ENCODE measurements around the gene HSPB2. TPM values are rescaled to one million over a fixed set of nuclear protein-coding genes. Genes with fewer than 3 reads are reported as not detected.
A peak's percentile ranks its signal among the peaks of the same experiment; 100 is the strongest.
"Not testable (repeated sequence)": the region's sequence is repeated elsewhere in the genome, so short reads cannot be mapped to it uniquely, and the experiment has no call there.

The HSPB2 gene, protein sequence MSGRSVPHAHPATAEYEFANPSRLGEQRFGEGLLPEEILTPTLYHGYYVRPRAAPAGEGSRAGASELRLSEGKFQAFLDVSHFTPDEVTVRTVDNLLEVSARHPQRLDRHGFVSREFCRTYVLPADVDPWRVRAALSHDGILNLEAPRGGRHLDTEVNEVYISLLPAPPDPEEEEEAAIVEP
- not detected in 2 replicates for total RNA-seq (2014; rRNA removed; shearing (Covaris generic))

- DNase-seq (ENCODE audit: low read depth) = no peak
These were observed at the start of gene HSPB2 for GRCh38 chr11:111912535-111912934. HSPB2 (plus strand) TSS chr11:111912734; CDS start chr11:111912830, 96 bp downstream.

DNA sequence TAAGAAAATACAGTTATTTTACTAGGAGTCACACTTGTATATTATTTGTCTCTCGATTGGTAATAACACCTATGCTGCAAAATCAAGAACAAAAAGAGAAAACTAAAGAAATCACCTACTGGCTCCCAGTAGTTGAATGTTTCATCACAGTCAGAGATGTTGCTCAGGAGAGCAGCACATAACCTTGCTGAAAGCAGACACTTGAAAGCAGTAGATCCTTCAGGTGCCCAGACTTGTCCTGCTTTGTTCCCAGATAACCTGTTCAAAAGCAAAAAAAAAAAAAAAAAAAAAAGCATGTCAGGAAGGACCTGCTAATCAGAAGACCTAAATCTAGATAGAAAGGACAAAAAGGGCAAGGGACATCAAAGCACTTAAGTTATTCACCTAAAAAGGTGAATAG lies 42.4 kb upstream of the HSPB2 start:
- no peak for DNase-seq (ENCODE audit: low read depth)

DNA sequence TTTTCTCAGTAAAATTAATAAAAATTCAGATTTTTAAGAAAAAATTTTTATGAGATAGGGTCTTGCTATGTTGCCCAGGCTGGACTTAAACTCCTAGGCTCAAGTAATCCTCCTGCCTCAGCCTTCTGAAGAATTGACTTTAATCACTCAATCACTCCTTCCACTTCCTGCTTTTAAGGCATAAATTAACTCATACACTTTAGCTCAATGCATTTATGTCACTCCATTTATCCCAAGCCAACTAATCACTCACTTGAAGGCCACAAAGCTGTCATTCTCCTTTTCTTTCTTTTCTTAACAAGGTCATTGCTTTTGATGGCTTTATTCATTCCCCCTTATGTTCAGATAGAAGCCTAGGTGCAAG lies 42.0 kb upstream of the HSPB2 start:
- DNase-seq (ENCODE audit: low read depth) = no peak

DNA sequence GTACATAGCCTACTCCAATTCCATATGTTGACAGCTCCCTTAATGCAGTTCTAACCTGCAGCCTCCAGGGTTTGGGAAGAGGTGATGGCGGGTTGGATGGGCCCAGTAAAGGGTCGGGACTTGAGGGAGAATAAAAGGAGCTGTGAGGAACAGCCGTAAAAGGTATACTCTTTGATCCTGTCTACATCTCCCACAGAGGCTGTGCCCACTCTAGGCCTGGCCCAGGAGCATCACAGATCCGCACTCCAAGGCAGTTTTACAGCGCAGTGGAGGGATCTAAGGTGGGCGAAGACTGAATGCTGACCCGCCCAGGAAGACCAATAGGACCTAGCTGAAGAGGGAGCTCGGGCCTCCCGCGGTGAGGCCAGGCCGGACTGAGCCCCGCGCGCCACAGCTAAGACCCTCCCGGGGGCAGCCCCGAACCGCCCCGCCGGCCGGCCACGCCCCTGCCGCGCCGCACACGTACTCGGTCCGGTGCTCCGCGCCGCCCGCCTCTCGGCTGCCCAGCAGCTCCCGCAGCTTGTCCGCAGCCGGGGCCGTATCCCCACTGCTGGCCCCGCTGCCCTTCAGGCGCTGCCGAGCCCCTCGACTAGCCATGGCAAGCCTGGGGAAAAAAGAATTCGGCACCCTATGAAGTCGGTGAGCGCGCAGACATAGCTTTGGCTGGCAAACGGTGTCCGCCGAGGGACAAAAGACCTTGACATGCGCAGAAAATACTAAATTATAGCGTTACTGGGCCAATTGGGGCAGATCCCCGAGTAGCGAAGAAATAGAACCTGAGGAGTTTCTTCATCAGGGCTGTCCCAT lies 41.4 kb upstream of the HSPB2 start, which contains the start of gene ALG9:
Gene ALG9 (minus strand): TSS at position 696 of the 807 bp plus-strand sequence. CDS start 99 bp downstream, at position 597.
- peak; percentile 82 for DNase-seq (ENCODE audit: low read depth)

DNA sequence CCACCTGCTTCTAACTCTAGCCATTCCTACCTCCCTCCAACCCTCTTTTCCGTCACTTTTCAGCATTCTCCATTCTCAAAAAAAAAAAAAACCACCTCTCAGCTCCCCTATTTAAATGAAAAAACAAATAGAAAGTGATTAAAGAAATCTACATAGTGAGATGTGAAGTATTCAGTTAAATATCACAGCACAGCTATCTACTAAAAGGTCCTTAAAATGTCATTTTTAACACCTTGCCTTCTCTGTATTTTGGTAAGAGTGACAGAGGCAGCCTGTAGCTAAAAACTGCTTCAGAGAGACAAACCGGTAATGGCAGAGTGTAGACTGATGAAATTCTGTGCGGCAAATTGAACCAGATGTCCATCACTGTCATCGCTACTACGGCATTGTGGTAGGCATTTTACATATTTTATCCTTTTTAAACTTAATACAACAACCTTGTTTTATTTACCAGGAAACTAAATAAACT lies 40.8 kb upstream of the HSPB2 start:
- DNase-seq (ENCODE audit: low read depth) = no peak

DNA sequence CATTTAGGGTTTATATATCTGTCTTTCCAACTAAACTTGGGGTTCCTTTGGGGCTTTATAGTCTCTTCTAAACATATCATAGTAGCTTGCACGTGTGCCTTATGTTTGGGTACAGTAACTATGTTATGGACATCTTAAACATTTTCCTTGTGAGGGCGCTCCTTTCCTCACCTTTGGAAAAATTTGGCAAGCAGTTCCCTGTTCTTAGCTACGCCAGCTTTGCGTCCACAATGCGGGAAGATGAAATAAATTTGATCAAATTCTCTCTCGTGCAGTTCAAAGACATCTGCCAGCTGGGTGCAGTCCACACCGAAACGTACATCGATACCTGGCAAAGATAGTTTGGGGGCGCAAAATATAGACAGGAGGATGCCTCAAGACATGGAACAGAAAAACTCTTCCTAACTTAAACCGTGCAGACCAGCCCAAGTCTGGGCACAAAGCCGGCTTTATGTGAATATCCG lies 34.1 kb upstream of the HSPB2 start:
- no peak for DNase-seq (ENCODE audit: low read depth)

- peak; percentile 97 for DNase-seq (ENCODE audit: low read depth)
These were observed 33.5 kb upstream of the HSPB2 start, which contains the start of the genes CFAP68 and FDXACB1 for GRCh38 chr11:111878849-111879636. CFAP68 (plus strand) TSS chr11:111879541; CDS start chr11:111879561, 20 bp downstream. FDXACB1 (minus strand) TSS chr11:111879165; CDS start chr11:111879132, 33 bp downstream.

DNA sequence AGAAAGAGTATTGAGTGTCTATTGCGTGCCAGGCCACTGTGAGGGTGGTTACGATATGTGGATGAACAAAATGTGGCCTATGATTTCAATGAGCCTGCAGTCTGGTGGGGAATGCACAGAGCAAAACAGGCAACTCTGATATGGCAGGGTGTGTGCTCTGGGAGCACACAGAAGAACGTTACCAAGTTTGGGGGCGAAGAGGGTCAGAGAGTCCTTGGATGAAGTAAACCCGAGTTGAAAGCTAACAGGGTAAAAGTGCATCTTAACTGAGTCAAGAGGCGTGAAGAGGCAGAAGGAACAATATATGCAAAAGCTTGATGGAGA lies 32.9 kb upstream of the HSPB2 start:
- no peak for DNase-seq (ENCODE audit: low read depth)

- no peak for DNase-seq (ENCODE audit: low read depth)
These were observed 30.3 kb upstream of the HSPB2 start for GRCh38 chr11:111882202-111882601.

GRCh38 chr11:111885053-111885452 lies 27.5 kb upstream of the HSPB2 start:
- DNase-seq (ENCODE audit: low read depth) = not testable (repeated sequence)

DNA sequence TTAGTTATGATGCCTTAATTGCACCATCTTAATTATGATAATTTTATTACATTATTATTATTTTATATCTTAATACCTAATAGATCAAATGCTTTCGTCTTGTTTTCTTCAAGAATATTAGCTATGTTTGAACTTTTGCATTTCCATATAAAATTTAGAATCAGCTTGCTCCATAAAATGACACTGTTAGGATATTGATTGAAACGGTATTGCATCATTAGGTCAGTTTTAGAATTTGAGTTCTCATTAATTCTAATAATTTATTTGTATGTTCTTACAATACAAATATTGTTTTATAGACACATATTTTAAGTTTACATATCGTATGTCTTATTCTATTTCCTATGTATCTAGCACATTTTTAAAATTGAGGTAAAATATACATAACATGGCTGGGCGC lies 26.5 kb upstream of the HSPB2 start:
- no peak for DNase-seq (ENCODE audit: low read depth)

GRCh38 chr11:111886844-111887243 lies 25.7 kb upstream of the HSPB2 start:
- DNase-seq (ENCODE audit: low read depth) = no peak

DNA sequence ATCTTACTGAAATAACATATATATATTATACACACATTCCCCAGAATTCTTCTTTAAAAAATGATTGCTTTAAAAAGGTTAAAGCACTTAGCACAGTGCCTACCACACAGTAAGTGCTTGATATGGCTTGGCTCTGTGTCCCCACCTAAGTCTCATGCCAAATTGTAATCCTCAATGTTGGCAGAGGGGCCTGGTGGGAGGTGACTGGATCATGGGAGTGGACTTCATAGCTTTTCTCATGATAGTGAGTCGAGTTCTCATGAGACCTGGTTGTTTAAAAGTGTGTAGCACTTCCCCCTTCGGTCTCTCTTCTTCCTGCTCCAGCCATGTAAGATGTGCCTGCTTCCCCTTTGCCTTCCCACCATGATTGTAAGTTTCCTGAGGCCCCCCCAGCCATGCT lies 7.1 kb upstream of the HSPB2 start:
- no peak for DNase-seq (ENCODE audit: low read depth)

DNA sequence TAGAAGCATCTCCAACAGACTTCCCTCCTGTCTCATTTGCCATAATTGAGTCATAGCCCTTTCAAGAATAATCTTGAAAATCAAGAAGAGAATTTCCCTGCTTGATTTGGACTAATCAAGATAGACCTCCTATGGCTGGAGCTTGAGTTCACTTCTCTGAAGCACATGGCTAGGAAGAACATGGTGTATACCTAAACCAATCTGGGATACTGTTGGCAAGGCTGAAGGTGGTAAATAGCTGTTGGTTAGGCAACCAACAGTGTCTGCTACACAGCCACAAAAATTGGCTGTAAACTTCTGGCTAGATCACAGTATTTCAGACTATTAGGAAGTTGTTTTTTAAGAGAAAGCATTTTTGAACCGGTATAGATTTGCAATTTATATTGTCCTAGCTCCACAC lies 5.9 kb upstream of the HSPB2 start:
- DNase-seq (ENCODE audit: low read depth) = no peak

GRCh38 chr11:111908639-111909305 lies 3.8 kb upstream of the HSPB2 start:
- DNase-seq (ENCODE audit: low read depth) = no peak

DNA sequence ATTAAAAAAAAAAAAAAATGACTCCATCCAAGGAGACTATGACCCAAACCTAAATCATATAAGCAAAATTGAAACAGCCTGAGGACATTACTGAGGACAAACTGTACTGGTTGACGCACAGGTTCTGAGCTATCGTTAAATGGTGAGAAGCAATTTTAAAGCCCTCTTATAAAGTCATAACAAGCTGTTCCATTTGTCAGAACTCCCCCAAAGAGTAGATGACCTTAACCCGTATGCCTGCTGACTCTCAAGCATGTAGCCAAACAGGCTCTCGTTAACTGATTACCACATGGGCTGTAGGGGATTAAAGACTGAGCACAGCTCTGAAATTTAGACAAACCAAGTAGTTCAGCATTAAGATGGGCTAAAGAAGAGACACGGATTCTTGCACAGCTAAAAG lies 3.2 kb upstream of the HSPB2 start:
- DNase-seq (ENCODE audit: low read depth) = no peak

- DNase-seq (ENCODE audit: low read depth) = no peak
These were observed 1.6 kb upstream of the HSPB2 start for GRCh38 chr11:111910676-111911562.

DNA sequence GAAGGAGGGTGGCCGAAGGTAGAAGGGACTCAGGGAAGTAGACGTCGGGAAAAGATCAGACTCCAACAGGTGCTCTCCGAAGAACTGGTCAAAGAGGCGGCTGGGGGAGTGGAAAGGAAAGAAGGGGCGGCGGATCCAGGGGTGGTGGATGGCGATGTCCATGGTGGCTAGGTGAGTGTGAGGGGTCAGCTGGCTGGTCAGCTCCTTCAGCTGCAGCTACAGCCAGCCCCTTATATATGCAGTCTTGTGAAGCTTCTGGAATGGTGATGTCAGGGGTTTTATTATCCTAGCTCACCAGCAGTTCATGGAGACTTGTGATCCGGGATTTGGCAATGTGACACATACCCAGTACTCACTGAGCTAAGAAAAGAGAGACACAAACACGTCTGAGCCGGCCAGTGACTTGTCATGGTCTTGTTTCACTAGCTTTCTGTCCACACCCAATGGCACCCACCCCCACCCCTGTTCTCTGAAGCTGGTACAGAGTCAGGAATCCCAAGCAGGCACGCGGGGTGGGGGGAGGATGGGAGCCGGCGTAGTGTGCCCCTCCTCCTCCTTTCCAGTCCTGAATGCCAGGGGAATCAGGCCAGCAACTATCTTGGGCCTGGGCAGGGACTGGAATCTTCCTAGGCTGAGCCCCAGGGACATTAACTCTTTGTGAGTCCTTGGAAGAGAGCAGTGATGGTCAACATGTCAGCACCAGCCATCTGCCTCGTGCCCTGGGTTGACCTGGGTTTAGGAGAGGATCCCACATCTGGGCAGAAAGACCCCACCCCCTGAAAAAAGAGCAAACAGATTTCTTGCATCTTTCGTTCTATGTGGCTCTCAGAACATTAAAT lies 752 bp upstream of the HSPB2 start, which contains the start of gene CRYAB:
Gene CRYAB (minus strand): TSS at position 208 of the 839 bp plus-strand sequence. CDS start 46 bp downstream, at position 162.
- no peak for DNase-seq (ENCODE audit: low read depth)

DNA sequence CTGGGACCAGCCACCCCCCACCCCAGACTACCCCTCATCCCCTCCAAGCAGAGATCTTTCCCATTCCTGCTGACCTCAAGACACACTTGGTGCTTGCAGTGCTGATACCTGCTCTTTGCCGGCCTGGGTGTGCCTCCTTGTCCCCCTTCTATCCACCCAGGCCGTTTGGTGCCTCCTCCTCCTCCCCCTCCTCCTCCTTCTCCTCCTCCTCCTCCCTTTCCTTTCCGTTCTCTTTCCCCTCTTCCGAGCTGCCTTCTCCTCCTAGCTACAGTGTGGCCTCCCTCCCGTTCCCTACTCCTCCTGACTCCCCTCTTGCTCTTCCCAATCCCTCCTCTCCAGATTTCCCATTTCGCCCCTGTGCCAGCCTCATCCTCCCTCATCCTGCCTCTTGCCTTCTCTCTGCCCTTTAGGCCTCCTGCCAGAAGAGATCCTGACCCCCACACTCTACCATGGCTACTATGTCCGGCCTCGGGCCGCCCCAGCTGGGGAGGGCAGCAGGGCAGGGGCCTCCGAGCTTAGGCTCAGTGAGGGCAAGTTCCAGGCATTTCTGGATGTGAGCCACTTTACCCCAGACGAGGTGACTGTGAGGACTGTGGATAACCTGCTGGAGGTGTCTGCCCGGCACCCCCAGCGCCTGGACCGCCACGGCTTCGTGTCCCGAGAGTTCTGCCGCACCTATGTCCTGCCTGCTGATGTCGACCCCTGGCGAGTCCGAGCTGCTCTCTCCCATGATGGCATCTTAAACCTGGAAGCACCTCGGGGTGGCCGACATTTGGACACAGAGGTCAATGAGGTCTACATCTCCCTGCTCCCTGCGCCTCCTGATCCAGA lies 712 bp downstream of the HSPB2 start:
- DNase-seq (ENCODE audit: low read depth) = no peak
